Stimulated activated CD4-positive, alpha-beta T cell treated with anti-CD3 and anti-CD28 coated beads, Interleukin-15, amount 100 ng/mL, for 1 hour (primary cell): ENCODE results near the gene DCAF11.
A peak's percentile ranks its signal among the peaks of the same experiment; 100 is the strongest.

ENCODE experiments used
- DNase-seq, 2 donors: peaks; one replicate each; pipeline ENCODE4 v3.0.0-alpha.2; 2020; ENCODE audit warnings: low read depth in 1 of 2, low spot score in 1 of 2

The DCAF11 gene

DNA sequence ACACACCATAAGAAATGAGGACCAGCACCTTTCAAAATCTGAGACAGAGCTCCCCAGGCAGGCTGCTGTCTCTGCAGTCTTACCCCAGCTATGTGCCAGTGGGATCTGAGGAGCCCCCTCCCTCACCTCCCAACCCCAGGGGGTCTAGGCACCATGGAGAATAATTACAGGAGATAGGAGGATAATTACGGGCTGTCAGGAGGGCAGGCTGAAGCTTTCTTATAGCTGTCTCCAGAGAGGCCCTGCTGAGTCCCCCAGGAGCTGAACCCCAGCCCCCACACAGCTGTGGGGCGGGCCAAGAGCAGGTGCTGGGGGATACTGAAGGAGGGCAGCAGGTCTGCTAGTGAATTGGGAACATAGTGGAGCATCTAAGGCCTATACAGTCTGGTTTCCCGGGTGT lies 36.4 kb upstream of the DCAF11 start:
- DNase-seq = no peak

DNA sequence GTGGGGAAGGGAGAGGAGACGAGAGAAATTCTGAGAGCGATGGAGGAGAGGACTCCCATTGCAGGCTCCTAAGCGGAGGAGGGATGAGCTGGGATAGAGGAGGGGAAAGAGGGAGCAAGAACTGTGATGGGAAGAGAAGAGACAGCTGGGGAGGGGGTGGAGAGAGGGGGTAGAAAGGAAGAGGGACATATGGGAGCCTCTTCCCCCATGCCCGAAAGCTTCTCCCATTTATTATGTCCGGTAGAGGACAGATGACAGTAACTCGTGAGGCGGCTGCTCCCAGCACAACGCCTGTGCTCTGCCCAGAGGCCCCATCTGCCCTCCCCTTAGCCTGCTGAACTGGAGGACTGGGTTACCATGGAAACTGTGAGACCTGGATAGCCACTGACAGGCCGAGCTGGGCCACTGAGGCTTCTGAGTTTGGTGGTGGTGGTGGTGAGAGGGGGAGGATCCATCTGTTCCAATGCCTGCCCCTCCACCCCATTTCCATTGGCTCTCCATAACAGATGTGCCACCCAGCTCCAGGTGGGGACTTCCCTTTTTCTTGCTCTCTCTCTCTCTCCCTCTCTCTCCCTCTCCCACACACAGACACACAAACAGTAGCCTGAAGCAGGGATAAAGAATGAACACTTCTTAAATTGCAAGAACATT lies 35.0 kb upstream of the DCAF11 start:
- no peak for DNase-seq

DNA sequence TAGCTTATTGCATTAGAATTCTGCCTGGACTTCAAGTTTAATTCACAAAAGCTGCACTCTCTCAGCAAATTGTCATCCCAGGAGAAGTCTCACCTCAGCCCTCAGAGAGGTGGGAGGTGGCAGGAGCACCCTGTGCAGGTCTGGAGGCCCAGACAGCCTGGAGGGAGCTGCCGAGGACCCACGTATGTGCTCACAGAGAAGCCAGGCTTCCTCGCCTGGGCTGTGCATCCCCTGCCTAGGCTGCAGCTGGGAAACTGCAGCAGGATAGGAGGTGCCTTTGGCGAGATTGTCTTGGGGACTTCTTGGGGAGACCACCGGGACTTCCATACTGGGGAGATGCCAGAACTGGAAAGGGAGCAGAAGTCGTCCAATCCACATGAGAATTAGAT lies 34.4 kb upstream of the DCAF11 start:
- no peak for DNase-seq

DNA sequence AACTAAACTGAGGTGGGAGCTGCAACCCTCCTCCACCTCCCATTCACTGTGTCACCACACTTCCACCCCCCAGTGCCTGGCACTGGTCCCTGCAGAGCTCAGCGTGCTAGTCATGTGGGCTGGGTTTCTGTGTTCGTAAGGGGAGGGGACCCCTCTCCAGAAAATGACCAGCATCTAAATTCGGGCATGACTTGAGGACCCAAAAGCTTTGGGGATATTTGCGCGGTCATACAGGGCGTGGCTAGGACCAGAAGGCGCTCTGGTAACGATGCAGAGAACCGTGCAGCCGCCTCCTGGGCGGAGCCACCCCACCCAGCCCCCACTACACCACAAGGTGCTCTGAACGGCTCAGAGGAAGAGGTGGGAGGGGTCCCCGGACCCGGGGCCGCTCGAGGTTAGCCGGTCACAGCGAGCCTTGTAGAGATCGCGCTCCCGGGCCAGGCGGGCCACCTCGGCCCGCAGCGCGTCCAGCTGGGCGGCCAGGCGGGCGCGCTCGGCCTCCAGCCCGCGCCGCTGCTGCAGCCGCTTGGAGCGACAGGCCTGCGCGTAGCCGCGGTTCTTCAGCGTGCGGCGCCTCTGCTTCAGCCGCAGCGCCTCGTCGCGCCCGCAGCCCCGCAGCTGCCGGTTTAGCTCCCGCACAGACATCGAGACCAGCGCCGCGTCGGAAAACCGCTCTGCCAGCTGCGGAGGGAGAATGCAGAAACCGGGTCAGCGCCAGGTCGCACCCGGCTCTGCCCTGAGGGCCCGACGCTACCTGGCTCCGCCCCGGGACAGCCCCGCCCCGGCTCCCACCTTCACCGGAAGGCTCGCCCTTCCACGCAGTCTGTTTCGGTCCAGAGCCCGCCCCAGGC lies 33.5 kb upstream of the DCAF11 start:
- DNase-seq = peak; percentile 39 to 58

DNA sequence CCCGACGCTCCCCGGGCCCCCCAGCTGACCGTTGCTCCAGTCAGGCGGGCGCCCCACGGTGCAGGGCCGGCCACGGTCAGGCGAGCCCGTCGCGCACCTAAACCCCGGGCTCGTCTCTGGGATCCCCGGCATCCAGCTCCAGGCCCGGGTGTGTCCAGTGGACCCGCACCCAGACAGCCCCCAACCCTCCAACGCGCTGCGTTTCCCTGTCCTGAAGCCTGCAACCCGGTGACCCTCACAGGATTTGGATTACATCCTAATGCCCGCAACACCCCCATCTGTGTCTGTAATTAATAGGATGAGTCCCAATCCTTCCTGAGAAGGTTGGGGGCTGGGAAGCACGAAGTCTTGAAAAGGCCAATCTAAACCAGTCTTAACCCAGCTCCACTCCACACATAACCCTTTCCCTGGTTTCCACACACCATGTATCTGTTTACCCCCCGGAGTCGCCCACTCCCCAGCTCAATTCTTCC lies 32.8 kb upstream of the DCAF11 start:
- no peak for DNase-seq

DNA sequence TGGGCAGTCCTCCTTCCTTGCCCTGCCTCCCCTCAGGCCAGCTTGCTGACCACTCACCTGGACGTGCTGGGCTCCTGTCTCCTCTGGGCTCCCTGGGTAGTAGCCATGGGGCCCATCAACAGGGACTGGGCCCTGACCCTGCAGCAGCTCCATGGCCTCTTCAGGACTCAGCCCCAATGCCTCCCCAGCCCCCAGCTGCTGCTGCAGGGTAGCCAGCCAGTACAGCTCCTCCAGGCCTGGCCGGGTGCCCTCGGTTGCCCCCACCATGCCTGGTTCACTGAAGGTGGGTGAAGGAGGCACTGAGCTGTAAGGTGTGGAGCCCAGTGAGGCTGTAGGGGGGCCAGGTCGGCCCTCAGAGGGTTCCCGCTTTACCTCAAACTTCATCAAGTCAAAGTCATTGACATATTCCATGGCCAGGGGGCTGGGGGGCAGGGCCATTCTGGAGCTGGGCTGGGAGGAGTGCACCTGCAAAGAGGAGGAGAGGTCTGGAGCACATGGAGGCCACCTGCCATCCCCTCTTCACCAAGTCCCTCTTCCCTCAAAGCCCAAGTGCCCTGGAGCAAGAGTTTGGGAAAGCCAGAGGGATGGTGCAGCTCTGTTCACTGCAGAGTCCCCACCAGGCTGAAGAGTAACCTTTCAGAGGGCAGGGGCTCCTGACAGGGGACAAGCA lies 32.0 kb upstream of the DCAF11 start:
- DNase-seq = no peak

DNA sequence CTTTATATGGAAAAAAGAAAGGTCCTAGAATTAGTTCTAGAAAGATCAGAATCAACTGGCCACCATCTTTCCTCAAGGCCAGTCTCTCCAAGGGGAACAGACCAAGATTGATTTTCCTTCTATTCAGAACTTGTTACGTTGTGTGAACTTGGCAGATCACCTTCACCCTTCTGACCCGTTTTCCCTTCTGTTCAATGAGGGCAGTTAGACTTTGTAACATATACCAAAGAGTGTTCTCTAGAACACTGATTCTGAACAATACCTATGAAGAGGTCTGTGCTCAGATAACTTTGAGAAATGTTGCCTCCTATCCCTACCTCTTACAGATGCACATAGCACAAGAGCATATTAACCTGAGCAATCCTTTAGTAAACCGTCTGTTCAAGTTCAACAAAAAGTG lies 31.1 kb upstream of the DCAF11 start:
- no peak for DNase-seq

DNA sequence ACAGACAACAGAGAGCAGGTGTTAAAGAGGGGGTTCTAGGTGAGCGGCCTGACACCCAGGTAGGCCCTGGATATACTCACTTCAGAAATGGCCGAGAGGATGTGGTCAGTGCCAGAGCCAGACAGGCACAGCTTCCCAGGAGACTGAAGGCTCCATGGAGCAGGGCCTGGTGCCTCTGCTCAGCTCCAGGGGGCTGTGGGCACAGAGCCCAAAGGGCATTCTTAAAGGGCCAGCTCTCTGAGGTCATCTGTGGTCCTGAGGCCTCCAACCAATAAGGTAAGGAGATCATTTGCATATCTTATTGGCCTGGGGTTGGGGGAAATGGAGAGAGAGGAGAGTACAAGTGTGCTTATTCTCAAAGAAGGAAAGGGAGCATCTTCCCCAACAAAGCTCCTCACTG lies 30.1 kb upstream of the DCAF11 start:
- DNase-seq = no peak

DNA sequence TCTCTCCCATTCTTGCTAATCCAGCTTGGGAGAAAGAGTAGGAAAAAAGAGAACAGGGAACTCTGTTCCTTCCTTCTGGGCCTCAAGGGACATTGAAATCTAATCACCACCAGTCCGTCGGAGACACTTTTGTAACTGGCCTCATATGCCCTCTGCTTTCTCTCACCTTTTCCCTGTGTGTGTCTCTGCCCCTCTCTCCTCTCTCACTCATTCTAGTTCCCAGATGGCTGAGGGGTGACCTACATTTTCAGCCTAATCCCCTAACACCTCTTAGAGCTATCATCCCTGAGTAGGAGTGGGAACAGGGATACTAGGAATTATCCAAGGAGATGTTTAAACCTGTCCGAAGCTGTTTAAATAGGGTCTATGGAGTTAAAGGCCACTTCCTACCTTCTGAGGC lies 29.4 kb upstream of the DCAF11 start:
- no peak for DNase-seq

DNA sequence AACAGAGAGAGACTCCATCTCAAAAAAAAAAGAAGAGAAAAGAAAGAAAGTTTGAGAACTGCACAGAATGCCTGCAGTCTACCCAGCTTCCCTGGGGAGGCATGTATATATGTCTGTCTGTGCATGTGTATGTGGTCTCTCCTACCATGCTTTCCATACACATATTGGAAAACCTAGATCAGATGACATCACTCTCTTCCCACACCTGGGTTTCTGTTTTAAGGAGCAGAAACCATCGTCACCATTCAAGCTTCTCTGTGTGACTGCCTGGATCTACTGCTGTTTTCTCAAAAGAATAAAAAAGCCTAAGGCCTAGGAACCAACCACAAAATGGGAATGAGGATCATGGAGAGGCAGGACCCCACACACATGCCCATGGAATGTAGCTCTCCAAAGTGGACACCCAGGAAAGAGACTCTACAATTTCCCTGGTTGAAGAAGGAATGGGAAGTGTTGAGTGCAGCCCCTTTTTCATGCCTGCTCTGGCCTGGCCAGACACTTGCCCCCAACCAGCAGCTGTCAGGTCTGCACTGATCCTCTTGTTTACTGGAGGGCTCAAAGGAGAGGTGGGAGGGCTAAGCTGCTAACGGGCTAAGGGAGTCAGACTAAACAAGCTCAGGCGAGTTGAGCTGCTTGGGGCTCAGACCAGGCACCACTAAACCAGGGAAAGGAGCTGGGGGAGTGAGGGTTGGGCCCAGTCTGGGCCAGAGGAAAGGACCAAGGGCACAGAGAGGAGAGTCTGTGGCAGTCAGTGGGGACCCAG lies 28.2 kb upstream of the DCAF11 start:
- DNase-seq = no peak

DNA sequence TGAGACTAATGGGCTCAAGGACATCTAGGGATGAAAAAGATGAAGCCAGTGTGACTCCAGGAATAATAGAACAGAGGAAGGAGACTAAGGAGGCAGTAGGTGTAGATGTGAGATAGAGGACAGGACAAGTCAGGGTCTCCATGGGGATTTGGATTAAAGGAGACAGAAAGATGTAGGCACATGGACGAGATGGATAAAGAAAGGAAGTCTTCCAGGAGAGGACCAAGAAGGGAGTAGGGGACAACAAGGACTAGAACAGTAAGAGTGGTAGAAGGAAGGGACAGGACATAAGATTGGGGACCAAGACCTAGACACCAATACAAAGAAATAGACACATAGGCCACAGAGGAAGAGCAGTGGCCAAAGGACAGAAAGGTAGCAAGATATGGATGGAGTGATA lies 27.6 kb upstream of the DCAF11 start:
- no peak for DNase-seq

DNA sequence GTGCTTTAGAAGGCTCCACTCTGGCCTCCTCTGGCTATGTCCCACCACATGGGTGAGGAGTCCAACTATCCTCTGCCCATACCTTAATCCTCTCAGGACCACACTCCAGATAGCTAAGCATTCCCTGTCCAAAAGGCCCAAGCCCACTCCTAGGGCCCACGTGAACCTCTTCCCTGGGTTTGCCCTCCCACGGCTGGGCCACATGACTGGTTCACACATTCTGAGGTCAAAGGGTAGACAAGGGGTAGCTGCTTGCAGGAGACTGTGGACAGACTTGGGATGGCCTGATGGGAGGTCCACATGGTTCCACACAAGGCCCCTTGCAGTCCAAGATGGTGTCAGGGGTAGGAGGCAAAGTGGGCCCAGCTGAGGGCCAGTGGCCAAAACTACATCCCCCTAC lies 26.5 kb upstream of the DCAF11 start:
- no peak for DNase-seq

DNA sequence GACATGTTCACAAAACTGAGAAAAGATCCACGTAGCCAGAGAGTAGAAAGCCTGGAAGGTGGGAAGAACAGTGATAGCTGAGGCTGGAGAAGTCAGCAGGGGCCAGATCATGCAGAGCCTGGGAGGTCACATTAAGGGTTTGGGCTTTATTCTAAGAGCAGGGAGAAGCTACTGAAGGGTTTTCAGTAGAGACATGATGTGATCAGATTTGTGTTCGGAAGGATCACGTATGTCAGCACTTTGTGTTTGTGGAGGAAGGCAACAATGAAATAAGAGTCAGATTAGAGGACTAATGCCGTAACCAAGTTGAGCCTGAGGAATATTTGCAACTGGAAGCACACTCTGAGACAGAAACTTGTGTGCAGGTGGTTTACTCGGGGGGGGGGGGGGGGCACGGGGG lies 24.7 kb upstream of the DCAF11 start:
- DNase-seq = no peak

DNA sequence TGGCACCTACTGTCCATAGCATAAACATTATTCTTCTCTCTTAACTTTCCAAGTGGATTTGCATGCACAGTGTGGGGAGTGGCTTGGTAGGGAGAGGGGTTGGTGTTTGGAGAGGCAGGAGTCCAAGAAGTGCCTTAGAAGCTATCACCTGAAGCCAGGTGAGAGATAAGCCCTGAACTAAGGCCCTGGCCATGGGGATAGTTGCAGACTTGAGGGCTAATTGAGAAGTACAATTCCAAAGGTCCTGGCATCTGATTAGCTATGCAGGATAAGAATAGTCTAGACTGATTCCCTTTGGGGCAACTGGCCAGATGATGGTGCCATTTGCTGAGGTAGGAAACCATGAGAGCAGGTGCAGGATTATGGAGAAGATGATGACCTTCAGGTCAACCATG lies 22.5 kb upstream of the DCAF11 start:
- DNase-seq = no peak

DNA sequence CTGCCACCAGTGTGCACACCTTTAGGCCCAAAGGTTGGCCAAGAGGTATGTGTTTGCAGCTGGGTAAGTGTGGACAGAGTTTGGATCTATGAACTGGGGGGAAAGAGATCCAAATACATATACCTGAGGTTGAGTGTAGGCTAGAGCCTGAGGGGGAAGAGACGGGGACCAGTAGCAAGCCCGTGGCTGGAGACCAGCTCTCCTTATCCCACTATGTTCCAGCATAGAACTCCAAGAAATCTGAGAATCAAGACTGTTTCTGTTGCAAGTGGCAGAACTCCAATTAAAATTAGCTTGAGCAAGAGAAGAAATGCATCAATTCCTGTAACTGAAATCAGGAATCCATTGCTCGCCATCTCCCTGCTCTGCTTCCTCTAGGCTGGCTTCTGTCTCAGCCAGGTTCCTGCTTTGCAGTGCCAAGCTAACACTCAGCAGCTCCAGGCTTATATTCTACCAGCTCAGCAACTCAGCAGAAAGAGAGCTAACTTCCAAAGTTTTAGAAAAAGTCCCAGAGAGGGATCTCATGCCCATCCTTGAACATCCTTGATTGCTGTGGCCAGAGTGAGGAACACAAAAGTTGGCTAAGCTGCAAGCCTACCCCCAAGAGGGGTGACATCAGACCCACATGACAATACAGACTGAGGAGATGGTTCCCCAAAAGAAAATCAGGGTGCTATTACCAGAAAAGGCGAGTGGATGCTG lies 21.9 kb upstream of the DCAF11 start:
- no peak for DNase-seq

DNA sequence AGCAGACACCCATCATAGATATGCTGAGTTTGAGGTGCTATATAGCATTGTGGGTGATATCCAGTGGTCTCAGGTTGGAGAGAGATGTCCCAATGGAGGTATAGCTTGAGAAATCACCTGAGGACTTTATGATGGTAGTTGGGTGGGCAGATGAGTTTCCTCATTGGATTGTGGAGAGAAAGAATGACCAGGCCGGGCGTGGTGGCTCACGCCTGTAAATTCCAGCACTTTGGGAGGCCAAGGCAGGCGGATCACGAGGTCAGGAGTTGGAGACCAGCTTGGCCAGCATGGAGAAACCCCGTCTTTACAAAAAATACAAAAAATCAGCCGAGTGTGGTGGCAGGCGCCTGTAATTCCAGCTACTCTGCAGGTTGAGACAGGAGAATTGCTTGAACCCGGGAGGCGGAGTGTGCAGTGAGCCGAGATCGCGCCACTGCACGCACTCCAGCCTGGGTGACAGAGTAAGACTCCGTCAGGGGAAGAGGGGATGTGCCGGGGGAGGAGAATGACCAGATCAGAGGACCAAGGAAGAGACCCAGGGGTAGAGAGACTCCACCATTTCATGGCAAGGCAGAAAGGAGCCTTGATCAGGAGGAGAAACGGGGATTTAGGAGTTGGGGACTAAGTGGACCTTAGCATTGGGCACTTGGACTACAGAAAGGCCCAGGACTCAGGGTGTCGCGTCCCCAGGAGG lies 21.2 kb upstream of the DCAF11 start:
- no peak for DNase-seq

DNA sequence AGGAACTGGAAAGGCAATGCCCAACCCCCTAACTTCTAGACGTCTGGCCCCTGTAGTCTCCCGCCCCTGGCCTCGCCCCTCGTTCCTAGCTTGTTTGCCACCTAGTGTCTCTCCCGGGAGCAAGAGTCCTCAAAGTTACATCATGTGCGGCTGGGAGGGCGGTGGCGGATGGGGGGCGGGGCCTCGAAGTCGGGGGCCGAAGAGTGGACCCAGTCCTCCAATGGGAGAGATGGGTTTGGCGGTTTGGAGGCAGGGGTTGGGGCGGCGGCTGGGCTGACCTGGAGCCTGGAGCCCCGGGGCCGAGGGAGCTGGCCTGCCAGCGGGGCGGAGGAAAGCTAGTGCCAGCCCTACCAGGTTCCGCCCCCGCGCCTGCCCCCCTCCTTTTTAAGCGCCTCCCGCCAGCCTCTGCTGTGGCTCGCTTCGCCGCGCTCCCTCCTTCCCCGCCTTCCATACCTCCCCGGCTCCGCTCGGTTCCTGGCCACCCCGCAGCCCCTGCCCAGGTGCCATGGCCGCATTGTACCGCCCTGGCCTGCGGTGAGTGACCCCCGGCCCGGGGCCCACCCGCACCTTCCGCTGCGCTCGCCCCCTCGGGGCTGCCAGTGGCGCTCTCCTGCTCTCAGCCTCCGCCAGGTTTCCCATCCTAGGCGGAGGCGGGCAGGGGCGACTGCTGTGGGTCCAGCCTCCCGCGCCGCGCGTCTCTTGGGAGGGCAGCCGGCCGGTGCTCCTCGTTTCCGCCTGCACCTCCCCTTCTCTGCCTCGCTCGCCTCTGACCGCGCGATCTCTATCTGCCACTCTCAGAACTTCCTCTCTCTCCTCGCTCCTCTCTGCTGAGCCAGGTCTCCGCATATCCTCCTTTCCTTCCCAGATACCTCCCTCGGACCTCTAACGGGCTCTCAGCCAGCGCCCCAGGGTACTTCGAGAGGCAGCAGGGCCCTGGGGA lies 20.4 kb upstream of the DCAF11 start, which contains the start of gene PCK2:
TSS of gene PCK2 (plus strand) at position 411 of the 940 bp plus-strand sequence. CDS start at position 506, 95 bp downstream.
- peak; percentile 45 to 77 for DNase-seq

DNA sequence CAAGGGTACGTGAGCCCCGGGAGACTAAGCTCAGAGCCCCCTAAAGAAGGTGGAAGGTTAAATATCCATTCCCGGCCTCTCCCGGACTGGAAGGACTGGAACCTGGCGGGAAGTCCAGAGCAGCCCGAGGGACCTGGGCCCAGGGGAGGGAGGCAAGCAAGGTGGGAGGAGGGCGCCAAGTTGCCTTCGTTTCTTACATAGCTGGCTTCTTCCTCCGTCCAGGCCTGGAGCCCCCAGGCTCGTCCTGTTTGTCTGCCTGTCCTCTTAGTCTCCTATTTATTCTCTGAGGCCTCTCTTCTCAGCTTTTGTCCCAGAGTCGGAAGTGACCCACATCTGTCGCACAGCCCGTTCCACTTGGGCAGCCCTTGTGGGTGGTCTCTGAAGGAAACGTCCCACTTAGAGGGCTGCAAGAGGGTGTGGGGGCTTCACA lies 19.7 kb upstream of the DCAF11 start:
- no peak for DNase-seq
